NCI-H82 treated with DMSO at 0.1 percent for 48 hours (cell line): Measurements from ENCODE around the gene OR2AT4.
"Not testable (repeated sequence)": the region's sequence is repeated elsewhere in the genome, so short reads cannot be mapped to it uniquely, and the experiment has no call there.

Source experiments
- DNase-seq: peaks from one replicate; lab custom pipeline; 2025; ENCODE audit not compliant: unreplicated experiment; lab: John Stamatoyannopoulos, UW

OR2AT4 gene

GRCh38 chr11:75103380-75104026 is 6.8 kb upstream of the OR2AT4 start:
- no peak for DNase-seq

- DNase-seq: no peak
Observed at GRCh38 chr11:75101424-75102128, 4.9 kb upstream of the OR2AT4 start.

- no peak for DNase-seq
Observed at GRCh38 chr11:75100314-75100713, 3.6 kb upstream of the OR2AT4 start.

- DNase-seq: no peak
Observed at GRCh38 chr11:75099635-75100034, 3.0 kb upstream of the OR2AT4 start.

GRCh38 chr11:75098835-75099439 is 2.3 kb upstream of the OR2AT4 start:
- DNase-seq: not testable (repeated sequence)

- not testable (repeated sequence) for DNase-seq
Observed at GRCh38 chr11:75098181-75098580, 1.5 kb upstream of the OR2AT4 start.

GRCh38 chr11:75097173-75097557 is 489 bp upstream of the OR2AT4 start:
- no peak for DNase-seq

GRCh38 chr11:75094382-75094781 is 2.3 kb downstream of the OR2AT4 start:
- DNase-seq: not testable (repeated sequence)

GRCh38 chr11:75090671-75091177 is 6.0 kb downstream of the OR2AT4 start:
- DNase-seq: no peak

GRCh38 chr11:75087319-75088305 is 9.1 kb downstream of the OR2AT4 start:
- no peak for DNase-seq

- no peak for DNase-seq
Observed at GRCh38 chr11:75084883-75085282, 11.8 kb downstream of the OR2AT4 start.

GRCh38 chr11:75083217-75083605 is 13.5 kb downstream of the OR2AT4 start:
- no peak for DNase-seq

- no peak for DNase-seq
Observed at GRCh38 chr11:75082601-75083216, 14.0 kb downstream of the OR2AT4 start.

- DNase-seq: no peak
Observed at GRCh38 chr11:75079546-75079945, 17.1 kb downstream of the OR2AT4 start.

GRCh38 chr11:75078233-75078632 is 18.4 kb downstream of the OR2AT4 start:
- no peak for DNase-seq

GRCh38 chr11:75077316-75077715 is 19.4 kb downstream of the OR2AT4 start:
- no peak for DNase-seq

- DNase-seq: no peak
Observed at GRCh38 chr11:75076671-75077070, 20.0 kb downstream of the OR2AT4 start.

GRCh38 chr11:75073459-75074190 is 23.1 kb downstream of the OR2AT4 start:
- no peak for DNase-seq

GRCh38 chr11:75072582-75072981 is 24.1 kb downstream of the OR2AT4 start:
- DNase-seq: no peak

GRCh38 chr11:75069473-75069872 is 27.2 kb downstream of the OR2AT4 start:
- no peak for DNase-seq
